NCI-H146 (cell line): Measurements from ENCODE around the gene SEL1L3.
"Not testable (repeated sequence)": the region's sequence is repeated elsewhere in the genome, so short reads cannot be mapped to it uniquely, and the experiment has no call there.

ENCODE experiments used
- DNase-seq: peaks from one replicate; lab custom pipeline; 2025; lab: John Stamatoyannopoulos, UW

The SEL1L3 gene

GRCh38 chr4:25862411-25863346, at the start of gene SEL1L3:
Gene SEL1L3 (minus strand): TSS chr4:25862988. CDS start chr4:25862836, 152 bp downstream.
- DNase-seq, result peak; percentile 84

DNA sequence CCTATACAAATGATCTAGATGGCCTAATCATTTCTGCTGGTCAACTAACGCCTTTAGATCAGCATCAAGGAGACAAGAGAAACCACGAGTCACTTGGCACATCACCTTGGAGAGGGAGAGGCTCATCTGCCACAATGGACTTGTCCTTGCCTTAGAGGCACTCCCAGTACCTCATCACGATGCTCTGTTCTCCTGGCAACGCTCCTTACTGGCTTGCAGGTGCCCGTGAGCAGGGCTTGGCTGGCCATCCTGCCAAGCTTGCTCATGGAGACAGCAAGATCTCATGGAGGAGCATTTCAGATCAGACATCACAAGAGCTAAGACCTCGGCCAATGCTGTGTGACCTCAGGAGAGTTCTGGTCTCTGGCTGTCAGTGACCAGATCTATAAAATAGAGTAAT, 48.6 kb upstream of the SEL1L3 start:
- no peak for DNase-seq

DNA sequence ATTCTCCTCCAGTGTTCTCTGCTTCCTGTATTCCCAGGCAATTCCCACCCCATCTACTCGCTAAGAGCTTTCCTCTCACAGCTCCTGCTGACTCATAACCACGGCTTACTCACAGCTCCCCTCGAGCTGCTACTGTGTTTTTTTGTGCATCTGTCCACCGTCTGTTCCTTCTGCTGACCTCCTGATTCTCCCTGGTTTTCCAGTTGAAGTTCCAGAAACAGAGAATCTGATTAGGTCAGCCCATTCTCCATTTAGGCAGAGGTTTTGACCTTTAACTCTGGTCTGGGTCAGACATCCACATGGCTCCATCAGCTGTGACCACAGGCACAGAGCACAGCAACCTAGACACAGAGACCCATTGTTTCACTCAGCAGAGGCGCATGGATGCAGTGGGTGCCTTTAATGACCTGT, 45.7 kb upstream of the SEL1L3 start:
- DNase-seq, result peak; percentile 26

- not testable (repeated sequence) for DNase-seq
Observed at GRCh38 chr4:25906113-25906512, 43.3 kb upstream of the SEL1L3 start.

DNA sequence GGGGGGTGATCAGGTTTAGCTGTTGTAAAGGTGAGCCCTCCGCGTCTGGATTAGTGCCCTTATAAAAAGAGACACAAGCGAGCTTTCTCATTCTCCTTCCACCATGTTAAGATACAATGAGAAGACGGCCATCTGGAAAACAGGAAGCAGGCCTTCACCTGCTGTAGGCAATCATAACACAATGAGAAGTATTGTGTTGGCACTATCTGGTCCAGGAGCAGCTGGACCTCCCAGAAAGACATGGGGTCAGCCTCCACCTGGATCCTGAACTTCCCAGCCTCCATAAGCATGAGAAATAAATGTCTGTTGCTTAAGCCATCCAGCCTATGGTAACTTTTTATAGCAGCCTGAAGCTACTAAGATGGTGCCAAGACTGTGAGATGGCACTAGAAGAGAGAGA, 42.6 kb upstream of the SEL1L3 start:
- DNase-seq, result peak; percentile 46

DNA sequence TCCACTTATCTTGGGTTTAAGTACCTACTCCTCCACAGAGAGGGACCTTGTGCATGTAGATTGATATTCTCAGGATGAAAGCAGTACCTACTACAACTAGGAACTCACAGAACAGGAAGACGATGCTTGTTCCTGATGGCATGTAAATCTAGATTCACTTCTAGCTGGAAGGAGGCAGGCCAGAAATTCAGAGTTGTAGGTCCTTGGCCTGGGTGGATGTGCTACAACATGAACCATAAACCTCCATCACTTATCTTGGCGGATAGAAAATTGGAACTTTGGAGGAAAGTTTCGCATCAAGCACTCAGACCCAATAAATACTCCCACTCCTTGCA, 41.9 kb upstream of the SEL1L3 start:
- DNase-seq, result no peak

DNA sequence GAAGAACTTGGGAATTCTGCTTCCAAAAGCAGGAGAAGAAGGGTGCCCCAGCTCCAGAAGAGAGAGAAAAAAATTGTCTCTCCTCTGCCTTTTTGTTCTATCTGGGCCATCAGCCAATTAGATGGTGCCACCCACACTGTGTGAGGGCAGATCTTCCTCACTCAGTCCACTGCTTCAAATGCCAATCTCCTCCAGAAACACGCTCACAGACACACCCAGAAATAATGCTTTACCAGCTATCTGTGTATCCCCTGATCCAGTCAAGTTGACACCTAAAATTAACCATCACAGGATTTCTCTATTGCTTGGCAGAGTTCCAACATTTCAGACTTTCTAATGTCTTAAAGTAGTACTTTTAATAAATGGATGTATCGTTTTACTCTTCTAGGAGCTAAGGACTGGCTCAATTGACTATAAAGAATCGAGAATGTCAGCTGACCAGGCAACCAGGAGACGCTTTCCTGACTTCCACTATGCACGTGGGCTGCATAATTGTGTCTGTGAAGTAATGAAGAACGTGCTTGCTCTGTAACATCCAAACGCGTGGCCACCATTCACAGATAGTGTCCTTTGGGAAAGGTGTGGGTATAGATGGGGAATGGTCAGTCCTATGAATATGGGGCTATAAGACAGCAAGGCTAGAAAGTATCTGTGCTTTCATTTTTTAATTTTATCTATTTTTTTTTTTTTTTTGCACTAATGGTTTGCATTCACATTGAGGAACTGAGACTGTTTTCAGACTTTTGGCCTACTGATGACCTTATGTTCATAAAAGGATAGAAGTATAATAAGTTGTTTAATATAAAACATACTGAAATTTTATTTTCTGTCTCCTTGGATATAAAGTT, 41.3 kb upstream of the SEL1L3 start:
- DNase-seq, result no peak

GRCh38 chr4:25901030-25901430, 38.2 kb upstream of the SEL1L3 start:
- no peak for DNase-seq

DNA sequence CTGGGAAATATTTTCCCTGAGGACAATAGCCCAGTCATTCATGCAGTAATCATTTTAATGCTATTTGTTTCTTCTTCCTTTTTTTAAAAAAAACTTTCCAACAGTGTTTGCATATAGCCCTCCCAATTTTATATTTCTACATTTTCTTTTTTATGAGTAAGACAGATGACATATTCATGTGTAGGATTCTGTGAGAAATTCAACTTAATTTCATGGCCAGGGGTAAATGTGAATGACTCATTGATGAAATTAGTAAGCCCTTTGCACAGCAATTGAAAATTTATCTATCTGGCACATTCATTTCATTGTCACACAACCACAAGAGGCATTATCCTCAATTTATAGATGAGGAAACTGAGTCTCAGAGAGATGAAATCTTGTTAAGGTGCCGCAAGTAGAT, 37.5 kb upstream of the SEL1L3 start:
- DNase-seq, result no peak

DNA sequence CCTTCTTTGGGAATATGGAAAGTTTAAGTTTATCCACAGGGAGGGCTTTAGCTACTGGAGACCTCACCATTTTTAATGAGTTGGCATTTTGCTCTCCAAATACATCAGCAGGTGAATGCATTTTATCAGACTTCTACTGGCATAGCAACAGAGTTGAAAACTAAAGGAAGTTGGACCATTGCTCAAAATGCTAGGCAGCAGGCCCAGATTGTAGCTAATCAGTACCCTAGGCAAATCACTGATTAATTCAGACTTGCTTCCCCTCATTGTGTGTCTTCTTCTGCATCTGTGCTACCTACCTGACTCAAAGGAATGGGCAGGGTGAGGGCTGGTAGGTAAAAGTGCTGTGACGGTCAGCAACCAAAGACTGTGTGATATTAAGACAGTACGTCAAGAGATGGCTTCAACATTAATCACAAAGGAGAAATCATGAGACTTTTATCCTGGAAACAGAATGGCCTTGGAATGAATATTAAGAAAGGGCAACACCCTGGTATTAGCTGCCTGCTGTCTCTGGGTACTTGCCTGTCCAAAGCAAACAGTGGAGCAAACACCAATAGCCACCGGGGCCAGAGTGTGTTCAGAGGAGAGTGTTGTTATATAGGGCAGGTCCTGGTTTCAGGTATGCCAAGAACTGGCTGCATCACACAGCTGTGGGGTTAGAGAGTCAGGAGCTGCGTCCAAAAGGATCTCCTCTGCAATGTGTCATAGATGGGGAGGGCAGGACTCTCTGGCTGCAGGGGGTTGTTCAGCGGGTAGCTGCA, 34.2 kb upstream of the SEL1L3 start:
- peak; percentile 24 for DNase-seq

GRCh38 chr4:25892796-25893195, 30.0 kb upstream of the SEL1L3 start:
- no peak for DNase-seq

DNA sequence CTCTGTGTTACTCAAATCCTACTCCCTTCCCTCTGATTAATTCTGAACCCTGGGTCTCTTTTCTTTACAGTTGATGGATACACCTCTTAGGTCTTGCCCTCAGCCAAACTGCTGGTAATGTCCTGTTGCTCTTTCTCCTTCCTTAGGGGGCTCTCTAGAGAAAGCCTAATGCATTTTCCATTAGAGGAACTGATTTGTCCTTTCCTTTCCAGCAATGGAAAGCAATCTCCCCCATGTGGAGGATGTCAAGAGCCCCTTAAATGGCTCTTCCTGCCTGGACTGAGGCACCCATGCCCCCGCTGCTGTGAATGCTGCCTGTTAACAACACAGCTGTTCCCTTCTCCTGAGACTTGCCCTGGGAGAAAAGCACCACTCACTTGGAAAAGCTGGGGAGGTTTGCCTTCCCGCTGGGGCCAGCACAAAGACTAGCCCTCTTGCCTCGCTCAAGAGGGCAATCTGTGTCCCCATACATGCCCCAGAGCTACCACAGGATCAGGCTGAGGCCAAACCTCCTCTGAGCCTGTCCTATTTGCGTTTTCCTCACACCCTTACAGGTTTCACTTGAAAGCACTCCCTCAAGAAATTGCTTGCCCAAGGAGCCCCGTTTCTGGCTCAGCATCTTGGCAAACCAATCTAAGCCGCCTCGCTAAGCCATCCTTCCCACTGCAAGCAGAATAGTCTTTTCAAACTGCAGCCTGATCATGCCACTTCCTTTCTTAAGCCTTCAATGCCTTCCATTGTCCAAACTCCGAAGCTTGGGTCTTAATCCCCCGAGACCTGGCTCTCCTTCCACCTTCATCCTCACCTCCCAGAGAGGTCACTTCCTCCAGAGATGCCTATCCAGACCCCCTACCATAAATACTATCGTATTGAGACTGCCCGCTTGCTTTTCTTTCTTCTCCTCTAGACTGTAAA, 28.0 kb upstream of the SEL1L3 start:
- DNase-seq, result no peak

DNA sequence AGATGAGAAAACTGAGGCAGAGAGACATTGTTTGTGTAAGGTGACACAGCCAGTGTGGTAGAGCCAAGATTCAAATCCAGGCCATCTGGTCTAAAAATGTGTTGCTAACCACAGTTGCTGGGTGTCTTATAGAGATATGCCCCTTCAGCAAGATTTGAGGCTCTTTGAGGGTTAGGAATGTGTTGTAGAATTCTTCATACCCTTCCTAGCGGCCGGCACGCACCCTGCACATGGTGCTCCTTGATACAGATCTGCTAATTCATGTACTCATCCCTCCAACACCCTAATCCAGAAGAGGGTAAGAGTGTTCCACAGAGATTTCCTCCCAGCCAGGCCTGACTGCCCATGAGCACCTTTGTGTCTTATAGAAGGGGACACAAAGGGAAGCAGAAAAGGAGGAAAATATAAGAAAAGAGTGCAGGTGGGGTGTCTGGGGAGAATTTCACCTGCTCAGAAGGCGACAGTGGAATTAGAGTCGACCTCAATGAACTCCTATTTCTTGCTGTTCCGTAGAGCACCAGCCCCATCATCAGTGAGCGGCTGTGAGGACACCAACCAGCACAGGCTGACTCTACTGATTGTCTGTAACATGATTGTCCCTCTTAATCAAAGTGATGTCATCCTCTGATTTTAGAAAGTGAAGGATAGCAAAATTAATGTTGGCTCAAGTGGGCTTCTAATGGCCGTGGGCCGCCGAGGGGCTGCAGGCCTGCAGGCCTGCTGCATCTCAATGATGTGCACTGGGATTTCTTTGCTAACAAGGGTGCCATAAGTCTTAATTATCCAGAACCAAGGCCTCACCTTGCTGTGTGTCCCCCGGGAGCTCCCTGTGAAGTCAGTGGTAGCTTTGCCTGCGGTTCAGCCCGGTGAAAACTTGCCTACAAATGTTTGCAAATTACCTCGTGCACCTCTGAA, 27.1 kb upstream of the SEL1L3 start:
- no peak for DNase-seq

DNA sequence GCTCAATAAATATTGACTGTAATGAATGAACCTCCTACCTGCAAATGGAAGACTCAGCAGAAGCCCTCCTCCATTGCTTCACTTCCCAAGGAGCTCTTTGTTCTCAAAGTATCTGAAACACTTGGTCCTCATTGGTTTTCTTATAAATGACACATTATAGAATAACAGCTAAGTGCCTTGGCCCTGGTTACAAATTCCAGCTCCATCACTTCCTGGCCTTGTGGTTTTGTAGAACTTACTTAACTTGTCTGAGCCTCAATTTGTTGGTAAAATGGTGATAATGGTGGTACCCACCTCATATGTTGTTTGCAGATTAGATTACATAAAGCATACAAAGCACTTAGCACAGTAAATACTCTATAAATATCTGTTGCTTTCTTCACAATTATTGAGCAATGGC, 26.0 kb upstream of the SEL1L3 start:
- DNase-seq, result no peak

- no peak for DNase-seq
Observed at GRCh38 chr4:25884031-25884782, 21.4 kb upstream of the SEL1L3 start.

DNA sequence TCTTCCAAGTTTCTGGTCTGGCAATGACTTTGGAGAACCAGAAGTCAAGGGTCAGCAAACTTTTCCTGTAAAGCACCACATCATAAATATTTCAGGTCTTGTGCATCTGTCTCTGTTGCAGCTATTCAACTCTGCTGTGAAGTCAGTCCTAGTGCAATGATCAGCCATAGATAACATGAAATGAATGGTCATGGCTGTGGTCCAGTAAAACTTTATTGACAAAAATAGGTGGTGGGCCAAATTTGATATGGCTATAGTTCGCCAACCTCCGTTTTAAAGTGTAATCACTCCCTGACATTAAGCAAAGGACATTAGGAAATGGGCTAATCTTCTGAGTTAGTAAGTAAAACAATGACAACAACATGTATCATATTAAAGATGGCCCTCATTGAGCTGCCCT, 20.8 kb upstream of the SEL1L3 start:
- no peak for DNase-seq

DNA sequence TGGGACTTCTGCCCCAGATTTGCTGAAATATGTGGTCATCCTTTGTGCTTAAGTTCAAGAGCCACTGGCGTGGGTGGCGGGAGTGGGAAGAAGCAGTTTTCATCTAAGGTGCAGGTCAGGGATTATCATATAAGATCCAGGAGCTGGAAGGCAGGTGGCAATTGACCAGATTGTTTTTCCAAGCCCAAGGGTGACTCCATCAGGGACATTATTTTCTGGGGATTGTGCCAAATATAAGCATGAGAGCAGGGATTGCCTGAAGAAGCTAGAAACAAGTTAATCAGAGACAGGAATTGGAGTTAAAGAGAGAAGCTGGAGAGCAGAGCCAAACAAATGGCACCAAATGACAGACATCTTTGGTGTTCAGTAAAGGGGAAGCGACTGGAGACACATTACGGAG, 19.4 kb upstream of the SEL1L3 start:
- no peak for DNase-seq

- DNase-seq, result no peak
Observed at GRCh38 chr4:25881193-25881592, 18.4 kb upstream of the SEL1L3 start.

DNA sequence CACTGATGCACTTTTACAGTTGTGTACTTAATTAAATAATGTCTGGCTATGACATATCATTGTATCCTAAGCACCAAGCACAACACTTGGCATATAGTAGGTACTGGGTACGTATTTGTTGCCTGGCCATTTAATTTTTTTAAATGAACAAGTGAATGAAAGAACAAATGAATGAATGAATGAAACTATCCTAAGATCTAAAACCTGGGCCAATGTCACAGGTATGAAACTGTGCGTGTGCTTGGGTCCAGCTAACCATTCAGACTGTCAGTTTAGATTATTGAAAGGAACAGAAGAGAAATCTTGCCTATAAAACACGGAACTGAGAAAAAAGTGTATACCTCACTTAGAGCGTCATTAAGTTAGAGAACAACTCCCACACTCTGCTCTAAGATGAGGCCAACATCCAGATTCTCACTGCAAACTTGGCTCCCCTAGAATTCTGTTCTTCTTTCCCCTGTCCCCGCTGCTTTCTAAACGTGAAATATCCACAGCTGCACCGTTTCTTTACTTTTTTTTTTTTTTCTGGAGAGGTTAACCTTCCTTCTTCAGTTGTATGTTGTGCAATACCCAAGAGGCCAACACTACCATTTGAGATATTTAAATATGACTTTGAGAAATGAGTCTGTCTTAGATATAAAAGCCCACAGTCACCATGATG, 17.3 kb upstream of the SEL1L3 start:
- no peak for DNase-seq
